ENCODE results near the gene NEK11. TPM values are rescaled to one million over a fixed set of nuclear protein-coding genes. Genes with fewer than 3 reads are reported as not detected.

Gene NEK11
- total and polyA plus RNA-seq, 12 donors, result 5.2 to 19.8 (median 9.8) TPM

GRCh38 chr3:130991126-130991525, 35.6 kb upstream of the NEK11 start:
- H3K27ac ChIP-seq, result no peak overlapping the region
- no peaks in the 10 kb centered on the region for H3K27me3 ChIP-seq
- TF ChIP-seq POLR2A (IDR thresholded peaks at IDR 0.05), result no peak
- TF ChIP-seq, protein P1, sequence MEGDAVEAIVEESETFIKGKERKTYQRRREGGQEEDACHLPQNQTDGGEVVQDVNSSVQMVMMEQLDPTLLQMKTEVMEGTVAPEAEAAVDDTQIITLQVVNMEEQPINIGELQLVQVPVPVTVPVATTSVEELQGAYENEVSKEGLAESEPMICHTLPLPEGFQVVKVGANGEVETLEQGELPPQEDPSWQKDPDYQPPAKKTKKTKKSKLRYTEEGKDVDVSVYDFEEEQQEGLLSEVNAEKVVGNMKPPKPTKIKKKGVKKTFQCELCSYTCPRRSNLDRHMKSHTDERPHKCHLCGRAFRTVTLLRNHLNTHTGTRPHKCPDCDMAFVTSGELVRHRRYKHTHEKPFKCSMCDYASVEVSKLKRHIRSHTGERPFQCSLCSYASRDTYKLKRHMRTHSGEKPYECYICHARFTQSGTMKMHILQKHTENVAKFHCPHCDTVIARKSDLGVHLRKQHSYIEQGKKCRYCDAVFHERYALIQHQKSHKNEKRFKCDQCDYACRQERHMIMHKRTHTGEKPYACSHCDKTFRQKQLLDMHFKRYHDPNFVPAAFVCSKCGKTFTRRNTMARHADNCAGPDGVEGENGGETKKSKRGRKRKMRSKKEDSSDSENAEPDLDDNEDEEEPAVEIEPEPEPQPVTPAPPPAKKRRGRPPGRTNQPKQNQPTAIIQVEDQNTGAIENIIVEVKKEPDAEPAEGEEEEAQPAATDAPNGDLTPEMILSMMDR (IDR thresholded peaks at IDR 0.05), result no peak
- H3K9me3 ChIP-seq (replicated peaks in 1 of 3), result no peaks in the 10 kb centered on the region
- H3K4me1 ChIP-seq (replicated peaks in 1 of 2), result no peaks in the 10 kb centered on the region
- H3K4me3 ChIP-seq, result no peak overlapping the region
- no peak for DNase-seq
- WGBS, 4 donors, result 95 to 97% (median 97%) methylated on average over 5 of the region's 5 CpGs
- intact Hi-C loops (cut with DNase I), result no loop called here
- H3K36me3 ChIP-seq (replicated peaks in 1 of 2), result no peaks in the 10 kb centered on the region

DNA sequence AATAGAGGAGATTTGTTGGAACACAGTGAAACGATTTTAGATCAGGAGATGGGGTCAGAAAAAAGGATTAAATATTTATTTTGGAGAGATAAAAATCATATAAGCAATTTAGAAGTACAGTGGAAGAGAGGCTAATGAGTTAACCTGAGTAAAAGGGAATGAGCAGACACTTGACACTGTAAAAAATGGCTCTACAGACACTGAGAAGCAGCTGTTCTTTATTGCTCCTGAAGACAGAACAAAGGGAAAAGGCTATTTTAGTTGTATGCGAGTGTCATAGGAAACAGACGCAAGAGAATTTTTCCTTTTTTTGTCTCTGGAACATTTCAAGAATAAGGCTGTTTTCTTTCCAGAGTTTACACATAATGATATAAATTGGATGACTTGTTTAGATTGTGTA, 34.3 kb upstream of the NEK11 start:
- Histone ChIP-seq H3K9me3 (replicated peaks in 1 of 3) (no peaks in the 10 kb centered on the region), H3K36me3 (replicated peaks in 1 of 2) (no peaks in the 10 kb centered on the region), H3K27me3 (no peaks in the 10 kb centered on the region), H3K4me1 (replicated peaks in 1 of 2) (no peaks in the 10 kb centered on the region), H3K27ac (no peak overlapping the region), H3K4me3 (no peak overlapping the region)
- TF ChIP-seq POLR2A (IDR thresholded peaks at IDR 0.05), result no peak
- TF ChIP-seq, protein P1 (IDR thresholded peaks at IDR 0.05), result no peak
- 80 to 88% (median 83%) methylated on average over 3 of the region's 3 CpGs for WGBS, 4 donors
- intact Hi-C loops (cut with DNase I), result no loop called here
- no peak for DNase-seq

GRCh38 chr3:130997289-130997688, 29.4 kb upstream of the NEK11 start:
- WGBS, 4 donors, result 90 to 93% (median 91%) methylated on average over 7 of the region's 7 CpGs
- intact Hi-C loops (cut with DNase I), result no loop called here
- H3K36me3 ChIP-seq (replicated peaks in 1 of 2), result peaks cover 0 to 4% of the 10 kb centered on the region in 2 donors

GRCh38 chr3:131001071-131001470, 25.6 kb upstream of the NEK11 start:
- Histone ChIP-seq H3K9me3 (replicated peaks in 1 of 3) (no peaks in the 10 kb centered on the region), H3K36me3 (replicated peaks in 1 of 2) (peaks cover 0 to 4% of the 10 kb centered on the region in 2 donors), H3K4me1 (replicated peaks in 1 of 2) (no peaks in the 10 kb centered on the region), H3K27me3 (no peaks in the 10 kb centered on the region), H3K27ac (no peak overlapping the region), H3K4me3 (no peak overlapping the region)
- no peak for TF ChIP-seq POLR2A (IDR thresholded peaks at IDR 0.05)
- TF ChIP-seq, protein P1 (IDR thresholded peaks at IDR 0.05), result no peak
- intact Hi-C loops (cut with DNase I), result no loop called here
- DNase-seq, result no peak
- 88 to 94% (median 89%) methylated on average over 1 of the region's 1 CpG for WGBS, 4 donors

More at GRCh38 chr3:130997289-130997688, 29.4 kb upstream of the NEK11 start:
- Histone ChIP-seq H3K4me3 (no peak overlapping the region), H3K9me3 (replicated peaks in 1 of 3) (no peaks in the 10 kb centered on the region), H3K4me1 (replicated peaks in 1 of 2) (no peaks in the 10 kb centered on the region), H3K27ac (no peak overlapping the region), H3K27me3 (no peaks in the 10 kb centered on the region)
- no peak for DNase-seq
- TF ChIP-seq, protein P1 (IDR thresholded peaks at IDR 0.05), result no peak
- TF ChIP-seq POLR2A (IDR thresholded peaks at IDR 0.05), result no peak
